ENCODE results near the gene SWAP70.
A peak's percentile ranks its signal among the peaks of the same experiment; 100 is the strongest.

Gene SWAP70

DNA sequence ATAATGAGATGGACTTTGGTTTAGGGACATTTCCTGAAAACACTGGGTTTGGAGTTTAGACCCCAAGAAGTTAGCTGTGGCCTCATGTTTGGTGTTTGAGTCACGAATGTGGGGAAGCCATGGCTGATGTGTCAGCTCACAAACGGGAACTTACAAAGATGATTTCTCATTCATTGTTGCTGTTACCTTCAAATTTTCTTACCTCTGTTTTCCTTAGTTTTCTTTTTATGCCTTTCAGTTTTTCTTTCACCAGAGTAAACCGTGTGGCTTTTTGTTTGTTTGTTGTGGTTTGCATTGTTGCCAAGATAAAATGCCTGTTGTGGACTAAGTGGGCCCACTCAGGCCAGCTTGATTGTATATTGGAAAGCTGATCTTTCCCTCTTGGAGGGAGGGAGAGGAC lies 89.1 kb downstream of the SWAP70 start:
- DNase-seq (ENCODE audit: low read depth): no peak

DNA sequence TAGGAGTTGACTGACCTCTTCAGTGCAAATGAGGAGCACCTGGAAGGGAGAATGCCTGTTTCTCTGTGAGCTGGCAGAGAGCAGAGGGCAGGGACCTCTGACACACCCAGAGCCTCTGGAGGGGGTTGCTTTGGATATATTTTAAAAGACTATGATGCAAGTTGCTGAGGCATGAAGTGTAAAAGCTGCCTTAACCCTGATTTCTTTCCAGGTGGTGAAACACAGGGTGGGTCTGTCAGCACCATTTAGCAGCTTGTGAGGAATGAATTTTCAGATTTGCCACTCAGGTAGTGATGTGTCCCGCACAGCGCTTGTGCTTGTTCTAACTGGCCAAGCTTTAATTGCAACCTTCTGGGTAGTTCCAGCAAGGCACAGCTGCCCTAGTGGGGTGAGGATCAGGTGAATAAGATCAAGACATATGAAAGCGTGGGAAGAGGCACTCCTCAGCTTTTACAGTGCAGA lies 90.2 kb downstream of the SWAP70 start:
- DNase-seq (ENCODE audit: low read depth): no peak

GRCh38 chr11:9755561-9756185 lies 91.8 kb downstream of the SWAP70 start:
- DNase-seq (ENCODE audit: low read depth): no peak

GRCh38 chr11:9756461-9756860 lies 92.6 kb downstream of the SWAP70 start:
- no peak for DNase-seq (ENCODE audit: low read depth)

DNA sequence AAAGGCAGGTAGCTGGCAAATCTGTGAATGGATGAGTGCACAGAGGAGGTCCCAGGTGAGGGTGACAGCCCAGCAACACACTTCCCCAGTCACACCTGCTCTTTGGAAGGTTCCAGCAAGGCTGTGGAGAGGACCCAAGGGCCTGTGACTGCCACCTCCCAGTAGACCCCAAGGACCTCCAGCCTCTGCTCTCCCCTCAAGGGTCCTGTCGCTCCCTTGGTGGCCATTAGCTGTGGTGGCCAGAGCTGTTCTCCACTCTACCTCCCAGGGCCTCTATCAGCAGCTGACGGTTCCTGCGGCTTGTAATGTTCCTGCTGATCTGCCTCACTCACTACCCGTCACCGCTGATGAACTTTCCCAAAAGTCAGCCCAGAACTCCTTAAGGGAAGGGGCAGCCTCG lies 93.0 kb downstream of the SWAP70 start:
- DNase-seq (ENCODE audit: low read depth): no peak

GRCh38 chr11:9757809-9758636 lies 94.1 kb downstream of the SWAP70 start:
- peak; percentile 48 for DNase-seq (ENCODE audit: low read depth)

DNA sequence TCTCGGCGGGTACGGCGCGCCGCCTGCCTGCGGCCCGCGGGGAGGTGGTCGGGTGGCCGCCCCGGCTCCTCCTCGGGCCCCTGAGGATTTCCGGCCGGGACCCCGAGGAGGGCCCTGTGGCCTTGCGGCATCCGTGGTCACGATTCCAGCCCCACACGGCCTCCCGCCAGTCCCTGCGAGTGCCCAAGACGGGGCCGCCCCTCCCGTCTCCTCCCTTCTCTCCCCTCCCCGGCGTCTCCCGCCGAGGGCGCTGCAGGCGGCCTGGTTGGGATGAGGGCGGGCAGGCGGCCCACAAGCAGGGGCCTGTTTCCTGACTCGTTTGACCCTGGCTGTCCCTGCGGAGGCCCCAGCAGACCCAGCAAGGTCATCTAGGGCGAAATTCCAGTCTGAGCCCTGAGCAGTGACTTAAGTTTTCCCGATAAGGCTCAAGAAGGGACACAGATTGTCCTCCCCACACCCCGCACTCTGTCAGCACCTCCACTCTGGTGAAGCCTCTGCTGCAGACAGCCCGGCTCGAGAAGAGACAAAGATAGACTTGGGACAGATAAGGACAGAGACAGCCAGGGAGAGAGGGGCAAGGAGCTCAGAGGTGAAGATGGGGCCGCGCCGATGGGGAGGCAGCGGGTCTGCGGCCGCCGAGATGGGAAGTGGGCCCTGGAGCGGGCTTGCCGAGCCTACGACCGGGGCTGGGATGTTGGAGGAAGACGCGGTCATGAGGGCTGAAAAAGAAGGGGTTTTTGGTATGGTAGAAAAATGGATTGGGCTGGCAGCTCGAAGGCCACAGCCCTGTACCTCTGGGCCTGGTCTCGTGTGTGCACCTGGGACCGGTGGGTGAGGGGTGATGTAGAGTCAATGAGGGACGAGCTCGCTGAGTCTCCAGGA lies 95.0 kb downstream of the SWAP70 start:
- peak; percentile 75 for DNase-seq (ENCODE audit: low read depth)

- DNase-seq (ENCODE audit: low read depth): peak; percentile 99
Measured at GRCh38 chr11:9759519-9760192, 95.8 kb downstream of the SWAP70 start.

DNA sequence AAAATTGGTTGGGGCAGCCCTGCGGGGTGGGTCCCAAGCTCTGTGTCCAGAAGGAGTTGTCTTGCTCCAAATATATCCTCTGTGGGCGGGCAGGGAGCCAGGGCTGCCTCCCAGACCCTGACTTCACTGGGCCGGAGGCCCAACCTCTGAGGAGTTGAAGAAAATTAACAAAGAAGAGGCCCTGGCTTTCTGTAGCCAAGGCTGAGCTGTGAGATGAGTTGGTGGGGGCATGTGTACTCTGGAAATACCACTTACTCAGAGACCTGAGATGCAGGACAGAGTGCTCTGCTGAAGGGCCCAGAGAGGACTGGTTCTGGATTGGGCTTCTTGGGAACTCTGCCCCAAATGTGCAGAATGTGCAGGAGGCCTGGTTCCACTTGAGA lies 96.3 kb downstream of the SWAP70 start:
- DNase-seq (ENCODE audit: low read depth): peak; percentile 95

DNA sequence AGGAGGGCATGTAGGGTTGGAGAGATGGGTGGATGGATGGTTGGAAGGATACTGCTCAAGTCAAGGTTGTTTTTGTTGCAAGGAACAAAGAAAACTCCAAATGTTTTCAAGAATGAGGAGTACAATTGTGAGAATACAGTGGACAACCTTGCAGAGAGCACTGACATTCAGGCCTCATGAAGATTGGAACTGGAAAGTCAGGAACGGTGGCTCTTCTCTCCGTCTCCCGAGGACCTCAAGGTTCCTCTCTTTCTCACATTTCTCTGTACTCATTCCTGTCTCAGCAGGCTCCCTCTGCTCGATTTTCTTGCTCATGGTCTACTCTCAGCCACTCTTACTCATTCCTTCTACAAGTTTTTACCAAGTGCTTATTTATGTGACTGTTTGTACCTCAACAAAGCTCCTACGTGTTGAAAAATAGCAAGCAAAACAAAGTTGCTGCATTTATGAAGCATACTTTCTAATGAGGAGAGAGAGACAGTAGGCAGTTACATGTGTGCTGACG lies 97.6 kb downstream of the SWAP70 start:
- DNase-seq (ENCODE audit: low read depth): no peak

DNA sequence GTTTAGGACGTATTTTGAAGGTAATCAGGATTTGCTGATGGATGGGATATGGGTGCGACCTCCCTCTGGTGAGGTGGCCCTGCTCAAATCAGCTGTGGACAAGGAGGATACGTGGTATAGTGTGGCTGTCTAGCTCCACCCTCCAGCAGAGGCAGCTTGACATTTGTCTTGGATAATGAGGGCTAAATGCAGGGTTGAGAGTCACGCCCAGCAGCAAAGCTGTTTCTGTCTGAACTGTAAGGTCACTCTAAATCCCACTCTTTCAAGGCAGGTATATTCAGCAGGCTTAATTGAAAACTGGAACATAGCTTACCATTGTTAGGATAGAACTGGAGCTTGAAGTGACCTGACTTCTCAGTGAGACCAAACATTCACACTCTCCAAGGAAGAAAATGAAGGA lies 98.7 kb downstream of the SWAP70 start:
- no peak for DNase-seq (ENCODE audit: low read depth)

GRCh38 chr11:9763301-9763700 lies 99.4 kb downstream of the SWAP70 start:
- DNase-seq (ENCODE audit: low read depth): no peak

DNA sequence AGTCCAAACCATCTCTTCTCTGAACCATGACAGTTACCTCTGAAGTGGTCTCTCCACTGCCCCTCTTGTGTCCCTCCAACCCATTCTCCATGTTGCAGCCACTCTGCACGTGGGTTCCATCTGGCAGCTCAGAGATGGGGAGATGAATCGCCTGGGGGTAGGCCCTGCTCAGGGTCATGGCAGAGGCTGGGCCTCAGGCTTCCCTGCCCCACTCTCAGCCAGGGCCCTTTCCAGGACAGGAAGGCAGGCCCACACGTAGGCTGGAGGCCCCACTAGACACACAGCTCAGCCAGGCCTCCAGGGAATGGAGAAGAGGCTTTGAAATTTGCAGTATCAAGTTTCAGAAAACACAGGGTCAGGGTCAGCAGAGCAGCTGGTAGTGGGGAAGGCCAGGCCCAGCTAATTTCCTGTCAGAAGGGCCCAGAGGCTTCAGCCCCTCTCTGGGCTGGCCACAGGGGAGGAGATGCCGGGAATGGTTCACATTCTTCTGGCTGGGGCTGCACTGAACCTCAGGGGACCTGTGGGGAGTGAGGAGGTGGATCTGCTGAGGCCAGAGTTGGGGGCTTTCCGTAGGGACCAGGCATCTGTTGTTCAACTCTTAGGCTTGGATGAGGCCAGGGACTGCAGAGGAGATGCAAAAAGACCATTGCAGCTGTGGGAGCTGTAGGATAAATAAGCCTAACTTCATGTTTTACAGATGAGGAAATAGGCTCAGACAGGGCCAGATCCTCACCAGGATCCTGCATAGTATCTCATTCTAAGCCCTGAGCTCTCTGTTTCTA lies 101.6 kb downstream of the SWAP70 start:
- peak; percentile 68 for DNase-seq (ENCODE audit: low read depth)

- DNase-seq (ENCODE audit: low read depth): no peak
Measured at GRCh38 chr11:9769621-9770020, 105.7 kb downstream of the SWAP70 start.

- no peak for DNase-seq (ENCODE audit: low read depth)
Measured at GRCh38 chr11:9771071-9771511, 107.2 kb downstream of the SWAP70 start.

- no peak for DNase-seq (ENCODE audit: low read depth)
Measured at GRCh38 chr11:9772218-9772617, 108.3 kb downstream of the SWAP70 start.

DNA sequence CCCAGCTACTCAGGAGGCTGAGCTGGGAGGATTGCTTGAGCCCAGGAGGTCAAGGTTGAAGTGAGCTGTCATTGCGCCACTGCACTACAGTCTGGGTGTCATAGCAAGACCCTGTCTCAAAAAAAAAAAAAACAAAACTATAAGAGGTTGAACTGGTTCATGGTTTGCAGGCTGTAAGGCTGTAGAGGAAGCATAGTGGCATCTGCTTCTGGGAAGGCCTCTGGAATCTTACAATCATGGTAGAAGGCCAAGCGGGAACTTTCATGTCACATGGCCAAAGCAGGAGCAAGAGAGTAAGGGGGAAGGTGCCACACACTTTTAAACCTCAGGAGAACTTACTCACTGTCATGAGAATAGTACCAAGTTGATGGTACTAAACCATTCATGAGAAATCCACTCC lies 109.6 kb downstream of the SWAP70 start:
- DNase-seq (ENCODE audit: low read depth): no peak

GRCh38 chr11:9774109-9774508 lies 110.2 kb downstream of the SWAP70 start:
- no peak for DNase-seq (ENCODE audit: low read depth)

DNA sequence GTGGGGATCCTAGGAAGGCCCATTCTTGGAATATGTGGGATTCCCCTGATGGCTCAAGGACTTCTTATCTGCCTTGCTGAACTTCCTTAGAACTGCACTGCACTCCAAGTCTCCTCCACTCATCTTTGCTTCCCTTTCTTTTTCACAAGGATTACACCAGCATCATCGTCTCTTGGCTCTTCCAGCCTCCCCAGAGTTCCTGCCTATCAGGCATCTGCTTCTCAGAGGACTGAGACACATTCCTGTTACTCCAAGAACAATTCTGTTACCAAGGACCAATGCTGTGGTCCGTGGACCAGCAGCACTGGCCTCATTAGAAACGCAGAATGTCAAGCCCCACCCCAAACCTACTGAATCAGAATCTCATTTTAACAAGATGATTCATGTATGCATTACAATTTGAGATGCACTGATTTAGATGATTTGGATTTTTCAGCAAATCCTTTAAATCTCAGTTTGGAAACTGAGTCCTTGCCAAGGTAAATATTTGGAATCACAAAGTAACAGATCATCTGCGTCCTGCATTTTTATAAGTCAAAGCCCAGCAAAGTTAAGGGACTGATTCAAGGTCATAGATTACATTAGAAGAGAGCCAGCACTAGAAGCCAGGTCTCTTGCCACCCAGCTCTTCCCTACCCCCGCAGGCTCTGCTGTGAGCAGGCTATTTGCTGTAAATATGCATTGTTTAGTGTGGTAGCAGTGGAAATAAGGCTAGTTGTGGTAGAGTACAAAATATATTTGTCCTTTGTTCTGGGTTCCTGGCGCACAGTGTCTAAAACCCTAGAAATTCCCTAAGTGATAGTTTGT lies 110.9 kb downstream of the SWAP70 start:
- DNase-seq (ENCODE audit: low read depth): peak; percentile 90

DNA sequence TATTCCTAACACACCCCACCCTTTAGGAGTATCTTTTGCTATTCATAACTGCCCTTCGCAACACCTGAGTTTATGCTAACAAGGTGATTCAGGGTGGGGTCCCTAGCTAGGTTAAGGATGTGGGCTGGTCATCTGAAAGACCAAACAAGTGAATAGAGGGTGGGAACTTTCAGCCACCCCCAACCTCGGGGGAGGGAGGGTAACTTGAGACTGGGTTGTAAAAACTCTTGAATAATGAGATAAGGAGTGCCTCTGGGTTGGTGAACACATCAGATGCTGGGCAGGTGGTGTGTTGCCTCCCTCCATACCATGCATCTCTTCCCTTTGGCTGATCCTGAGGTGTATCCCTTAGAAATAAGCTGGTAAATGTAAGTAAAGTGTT lies 111.5 kb downstream of the SWAP70 start:
- DNase-seq (ENCODE audit: low read depth): no peak
